ELR (cell line): Measurements from ENCODE around the gene MATN1.

Source experiments
- DNase-seq: peaks from one replicate; pipeline ENCODE4 v3.0.0-alpha.2; 2015; ENCODE audit warnings: low read depth

MATN1 gene

DNA sequence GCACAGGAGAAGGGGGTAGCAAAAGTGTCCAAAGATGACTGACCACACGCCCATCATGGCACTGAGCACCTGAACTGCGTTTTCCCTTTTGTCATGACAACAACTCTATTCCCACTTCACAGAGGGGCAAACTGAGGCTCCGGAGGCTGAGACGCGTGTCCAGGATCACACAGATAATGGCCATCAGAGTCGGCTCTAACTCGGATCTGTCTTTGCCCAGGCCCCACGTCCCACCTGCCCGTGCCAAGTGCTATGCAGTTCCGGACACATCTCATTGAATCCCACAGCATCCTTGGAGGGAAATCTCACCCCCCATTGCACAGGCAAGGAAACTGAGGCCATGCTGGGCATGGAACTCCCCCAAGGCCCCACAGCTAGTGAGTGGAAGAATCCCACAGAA lies 62.1 kb downstream of the MATN1 start:
- DNase-seq = no peak
